ENCODE results near the gene INS. TPM values are rescaled to one million over a fixed set of nuclear protein-coding genes. Genes with fewer than 3 reads are reported as not detected.
"Not testable (repeated sequence)": the region's sequence is repeated elsewhere in the genome, so short reads cannot be mapped to it uniquely, and the experiment has no call there.

Gene INS
- polyA plus RNA-seq, 1 experiment, result not detected

GRCh38 chr11:2195756-2196088 lies 34.7 kb upstream of the INS start:
- Histone ChIP-seq H3K9me3 (ENCODE audit: control insufficient read depth, insufficient read depth, low read length) (no peaks in the 10 kb centered on the region; the same call in 1 of the 2 replicates), H3K27ac (ENCODE audit: low read depth, low read length) (no peak overlapping the region), H3K4me3 (ENCODE audit: low read depth, low read length) (no peak overlapping the region), H3K27me3 (ENCODE audit: control insufficient read depth, insufficient read depth, low read length) (peaks cover 12% of the 10 kb centered on the region)
- no peak for DNase-seq (ENCODE audit: low read depth, low spot score)
- POLR2A ChIA-PET, result no interaction called here
- TF ChIP-seq CTCF (IDR thresholded peaks at IDR 0.05; ENCODE audit: low read depth, low read length), result no peak
- CTCF ChIA-PET, result interaction anchor here (1.2 to 3.2 kb wide), 2 partner anchors 224 to 227 kb away, joined by 6 to 32 read pairs; no protein-coding TSS in a partner anchor

GRCh38 chr11:2194877-2195755 lies 34.1 kb upstream of the INS start:
- POLR2A ChIA-PET, result no interaction called here
- Histone ChIP-seq H3K9me3 (ENCODE audit: control insufficient read depth, insufficient read depth, low read length) (no peaks in the 10 kb centered on the region; the same call in 1 of the 2 replicates), H3K27ac (ENCODE audit: low read depth, low read length) (no peak overlapping the region), H3K27me3 (ENCODE audit: control insufficient read depth, insufficient read depth, low read length) (peaks cover 15% of the 10 kb centered on the region), H3K4me3 (ENCODE audit: low read depth, low read length) (no peak overlapping the region)
- CTCF ChIA-PET, result interaction anchor here (0.6 to 3.2 kb wide), 9 partner anchors 9 to 542 kb away, joined by 3 to 32 read pairs (median 4); partner anchors contain the start of gene TSSC4
- no peak for DNase-seq (ENCODE audit: low read depth, low spot score)
- peak; percentile 85 for TF ChIP-seq CTCF (IDR thresholded peaks at IDR 0.05; ENCODE audit: low read depth, low read length)

GRCh38 chr11:2193888-2194595 lies 33.0 kb upstream of the INS start:
- H3K27ac ChIP-seq (ENCODE audit: low read depth, low read length); H3K4me3 ChIP-seq (ENCODE audit: low read depth, low read length); H3K9me3 ChIP-seq (ENCODE audit: control insufficient read depth, insufficient read depth, low read length); DNase-seq (ENCODE audit: low read depth, low spot score); POLR2A ChIA-PET: not testable (repeated sequence)
- peaks cover 19% of the 10 kb centered on the region for H3K27me3 ChIP-seq (ENCODE audit: control insufficient read depth, insufficient read depth, low read length)
- CTCF ChIA-PET, result interaction anchor here (0.6 to 3.2 kb wide), 11 partner anchors 8 to 541 kb away, joined by 3 to 32 read pairs (median 4); partner anchors contain the start of gene TSSC4

GRCh38 chr11:2193099-2193887 lies 32.3 kb upstream of the INS start:
- H3K27ac ChIP-seq (ENCODE audit: low read depth, low read length), result no peak overlapping the region
- no peaks in the 10 kb centered on the region; the same call in 1 of the 2 replicates for H3K9me3 ChIP-seq (ENCODE audit: control insufficient read depth, insufficient read depth, low read length)
- H3K27me3 ChIP-seq (ENCODE audit: control insufficient read depth, insufficient read depth, low read length), result peaks cover 19% of the 10 kb centered on the region
- DNase-seq (ENCODE audit: low read depth, low spot score), result no peak
- ChIA-PET CTCF (interaction anchor here (1.5 to 3.2 kb wide), 3 partner anchors 207 to 261 kb away, joined by 3 to 32 read pairs (median 6); partner anchors contain the start of gene TSSC4), POLR2A (no interaction called here)
- no peak for TF ChIP-seq CTCF (IDR thresholded peaks at IDR 0.05; ENCODE audit: low read depth, low read length)
- no peak overlapping the region for H3K4me3 ChIP-seq (ENCODE audit: low read depth, low read length)

GRCh38 chr11:2192435-2192834 lies 31.4 kb upstream of the INS start:
- TF ChIP-seq CTCF (IDR thresholded peaks at IDR 0.05; ENCODE audit: low read depth, low read length), result no peak
- H3K27me3 ChIP-seq (ENCODE audit: control insufficient read depth, insufficient read depth, low read length), result peaks cover 19% of the 10 kb centered on the region
- H3K9me3 ChIP-seq (ENCODE audit: control insufficient read depth, insufficient read depth, low read length), result peaks cover under 1% of the 10 kb centered on the region; the same call in 1 of the 2 replicates
- CTCF ChIA-PET, result interaction anchor here (0.6 to 1.5 kb wide), 2 partner anchors 262 to 700 kb away, joined by 3 read pairs; no protein-coding TSS in a partner anchor
- POLR2A ChIA-PET, result no interaction called here
- no peak for DNase-seq (ENCODE audit: low read depth, low spot score)
- H3K27ac ChIP-seq (ENCODE audit: low read depth, low read length), result no peak overlapping the region
- no peak overlapping the region for H3K4me3 ChIP-seq (ENCODE audit: low read depth, low read length)

Measured in AG04450 (cell line).